ENCODE data around the gene TAS2R41. TPM values are rescaled to one million over a fixed set of nuclear protein-coding genes. Genes with fewer than 3 reads are reported as not detected.

The TAS2R41 gene
- total and polyA plus RNA-seq, 2 of the 13 experiments (the other 11 are each of a cell fraction or from before 2014, with no cell fraction given), result not detected

- Histone ChIP-seq H3K27me3 (ENCODE audit: control insufficient read depth in 1 of 2, insufficient read depth in 2 of 2, low read length in 2 of 2) (no peaks in the 10 kb centered on the region), H3K9ac (ENCODE audit: insufficient read depth, low read depth, low read length) (no peak overlapping the region), H3K9me3 (ENCODE audit: low read length) (no peaks in the 10 kb centered on the region), H3K4me1 (ENCODE audit: insufficient read depth, low read length) (no peaks in the 10 kb centered on the region), H3K79me2 (ENCODE audit: insufficient read depth, low read length) (no peaks in the 10 kb centered on the region), H3K36me3 (replicated peaks in 1 of 2; ENCODE audit: control insufficient read depth in 1 of 2, insufficient read depth in 2 of 2, low read length in 2 of 2) (no peaks in the 10 kb centered on the region), H3K4me3 (replicated peaks in 1 of 3; ENCODE audit: insufficient read depth in 1 of 3, low read depth in 2 of 3, low read length in 3 of 3) (no peak overlapping the region), H2AFZ (ENCODE audit: low read length) (no peak overlapping the region), H3K27ac (ENCODE audit: extremely low read length, insufficient read depth, low read length) (no peak overlapping the region), H3K4me2 (ENCODE audit: low read depth, low read length) (no peak overlapping the region), H4K20me1 (ENCODE audit: insufficient read depth, low read length) (no peaks in the 10 kb centered on the region)
- in situ Hi-C loops (cut with HindIII; ENCODE audit: extremely low pct_ligation_motif_present, low pct_unique_long_range_greater_than_20kb) (no loop called here), intact Hi-C loops (cut with micrococcal nuclease; ENCODE audit: unreplicated experiment) (no loop called here)
- no peak for ATAC-seq
- TF ChIP-seq HMG20A (CRISPR knock-in tag; IDR thresholded peaks at IDR 0.05; ENCODE audit: borderline replicate concordance) (no peak), RORA (CRISPR knock-in tag; IDR thresholded peaks at IDR 0.05) (no peak), CBX5 (CRISPR knock-in tag; IDR thresholded peaks at IDR 0.05; ENCODE audit: borderline replicate concordance) (no peak), IRF2 (CRISPR knock-in tag; IDR thresholded peaks at IDR 0.05) (no peak), NCOA1 (CRISPR knock-in tag; IDR thresholded peaks at IDR 0.05) (no peak), TFDP1 (CRISPR knock-in tag; IDR thresholded peaks at IDR 0.05; ENCODE audit: borderline replicate concordance) (no peak), ZNF17 (CRISPR knock-in tag; IDR thresholded peaks at IDR 0.05) (no peak), NR2C2 (CRISPR knock-in tag; IDR thresholded peaks at IDR 0.05; ENCODE audit: borderline replicate concordance) (no peak), RARG (CRISPR knock-in tag; IDR thresholded peaks at IDR 0.05; ENCODE audit: low read depth) (no peak)
- ChIA-PET POLR2A (no interaction called here), CTCF (ENCODE audit: low intra/inter-chr PET ratio, low total read pairs) (no interaction called here)
- no peak for DNase-seq (ENCODE audit: low spot score)
- FAIRE-seq, result no peak
- 0% methylated on average over 2 of the region's 2 CpGs for WGBS (ENCODE audit: low lambda C conversion rate)
- no TSS peak for BruUV-seq (replicated peaks)
Measured at GRCh38 chr7:143455491-143455890, 22.2 kb upstream of the TAS2R41 start.

- WGBS (ENCODE audit: low lambda C conversion rate), result 47% methylated on average over 4 of the region's 4 CpGs
- intact Hi-C loops (cut with micrococcal nuclease; ENCODE audit: unreplicated experiment), result no loop called here
- Histone ChIP-seq H4K20me1 (ENCODE audit: insufficient read depth, low read length) (no peaks in the 10 kb centered on the region), H3K4me3 (replicated peaks in 1 of 3; ENCODE audit: insufficient read depth in 1 of 3, low read depth in 2 of 3, low read length in 3 of 3) (no peak overlapping the region), H3K36me3 (replicated peaks in 1 of 2; ENCODE audit: control insufficient read depth in 1 of 2, insufficient read depth in 2 of 2, low read length in 2 of 2) (no peaks in the 10 kb centered on the region), H2AFZ (ENCODE audit: low read length) (no peak overlapping the region), H3K9ac (ENCODE audit: insufficient read depth, low read depth, low read length) (no peak overlapping the region), H3K27ac (ENCODE audit: extremely low read length, insufficient read depth, low read length) (no peak overlapping the region), H3K79me2 (ENCODE audit: insufficient read depth, low read length) (no peaks in the 10 kb centered on the region), H3K4me1 (ENCODE audit: insufficient read depth, low read length) (no peaks in the 10 kb centered on the region), H3K9me3 (ENCODE audit: low read length) (no peaks in the 10 kb centered on the region), H3K4me2 (ENCODE audit: low read depth, low read length) (no peak overlapping the region), H3K27me3 (ENCODE audit: control insufficient read depth in 1 of 2, insufficient read depth in 2 of 2, low read length in 2 of 2) (no peaks in the 10 kb centered on the region)
- POLR2A ChIA-PET, result no interaction called here
- BruUV-seq (replicated peaks), result no TSS peak
- no peak for DNase-seq (ENCODE audit: low spot score)
- FAIRE-seq, result no peak
- in situ Hi-C loops (cut with HindIII; ENCODE audit: extremely low pct_ligation_motif_present, low pct_unique_long_range_greater_than_20kb), result no loop called here
- CTCF ChIA-PET (ENCODE audit: low intra/inter-chr PET ratio, low total read pairs), result no interaction called here
- no peak for ATAC-seq
- TF ChIP-seq, protein P1, sequence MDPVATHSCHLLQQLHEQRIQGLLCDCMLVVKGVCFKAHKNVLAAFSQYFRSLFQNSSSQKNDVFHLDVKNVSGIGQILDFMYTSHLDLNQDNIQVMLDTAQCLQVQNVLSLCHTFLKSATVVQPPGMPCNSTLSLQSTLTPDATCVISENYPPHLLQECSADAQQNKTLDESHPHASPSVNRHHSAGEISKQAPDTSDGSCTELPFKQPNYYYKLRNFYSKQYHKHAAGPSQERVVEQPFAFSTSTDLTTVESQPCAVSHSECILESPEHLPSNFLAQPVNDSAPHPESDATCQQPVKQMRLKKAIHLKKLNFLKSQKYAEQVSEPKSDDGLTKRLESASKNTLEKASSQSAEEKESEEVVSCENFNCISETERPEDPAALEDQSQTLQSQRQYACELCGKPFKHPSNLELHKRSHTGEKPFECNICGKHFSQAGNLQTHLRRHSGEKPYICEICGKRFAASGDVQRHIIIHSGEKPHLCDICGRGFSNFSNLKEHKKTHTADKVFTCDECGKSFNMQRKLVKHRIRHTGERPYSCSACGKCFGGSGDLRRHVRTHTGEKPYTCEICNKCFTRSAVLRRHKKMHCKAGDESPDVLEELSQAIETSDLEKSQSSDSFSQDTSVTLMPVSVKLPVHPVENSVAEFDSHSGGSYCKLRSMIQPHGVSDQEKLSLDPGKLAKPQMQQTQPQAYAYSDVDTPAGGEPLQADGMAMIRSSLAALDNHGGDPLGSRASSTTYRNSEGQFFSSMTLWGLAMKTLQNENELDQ (CRISPR knock-in tag; IDR thresholded peaks at IDR 0.05; ENCODE audit: borderline replicate concordance), result no peak
- TF ChIP-seq, protein P2, sequence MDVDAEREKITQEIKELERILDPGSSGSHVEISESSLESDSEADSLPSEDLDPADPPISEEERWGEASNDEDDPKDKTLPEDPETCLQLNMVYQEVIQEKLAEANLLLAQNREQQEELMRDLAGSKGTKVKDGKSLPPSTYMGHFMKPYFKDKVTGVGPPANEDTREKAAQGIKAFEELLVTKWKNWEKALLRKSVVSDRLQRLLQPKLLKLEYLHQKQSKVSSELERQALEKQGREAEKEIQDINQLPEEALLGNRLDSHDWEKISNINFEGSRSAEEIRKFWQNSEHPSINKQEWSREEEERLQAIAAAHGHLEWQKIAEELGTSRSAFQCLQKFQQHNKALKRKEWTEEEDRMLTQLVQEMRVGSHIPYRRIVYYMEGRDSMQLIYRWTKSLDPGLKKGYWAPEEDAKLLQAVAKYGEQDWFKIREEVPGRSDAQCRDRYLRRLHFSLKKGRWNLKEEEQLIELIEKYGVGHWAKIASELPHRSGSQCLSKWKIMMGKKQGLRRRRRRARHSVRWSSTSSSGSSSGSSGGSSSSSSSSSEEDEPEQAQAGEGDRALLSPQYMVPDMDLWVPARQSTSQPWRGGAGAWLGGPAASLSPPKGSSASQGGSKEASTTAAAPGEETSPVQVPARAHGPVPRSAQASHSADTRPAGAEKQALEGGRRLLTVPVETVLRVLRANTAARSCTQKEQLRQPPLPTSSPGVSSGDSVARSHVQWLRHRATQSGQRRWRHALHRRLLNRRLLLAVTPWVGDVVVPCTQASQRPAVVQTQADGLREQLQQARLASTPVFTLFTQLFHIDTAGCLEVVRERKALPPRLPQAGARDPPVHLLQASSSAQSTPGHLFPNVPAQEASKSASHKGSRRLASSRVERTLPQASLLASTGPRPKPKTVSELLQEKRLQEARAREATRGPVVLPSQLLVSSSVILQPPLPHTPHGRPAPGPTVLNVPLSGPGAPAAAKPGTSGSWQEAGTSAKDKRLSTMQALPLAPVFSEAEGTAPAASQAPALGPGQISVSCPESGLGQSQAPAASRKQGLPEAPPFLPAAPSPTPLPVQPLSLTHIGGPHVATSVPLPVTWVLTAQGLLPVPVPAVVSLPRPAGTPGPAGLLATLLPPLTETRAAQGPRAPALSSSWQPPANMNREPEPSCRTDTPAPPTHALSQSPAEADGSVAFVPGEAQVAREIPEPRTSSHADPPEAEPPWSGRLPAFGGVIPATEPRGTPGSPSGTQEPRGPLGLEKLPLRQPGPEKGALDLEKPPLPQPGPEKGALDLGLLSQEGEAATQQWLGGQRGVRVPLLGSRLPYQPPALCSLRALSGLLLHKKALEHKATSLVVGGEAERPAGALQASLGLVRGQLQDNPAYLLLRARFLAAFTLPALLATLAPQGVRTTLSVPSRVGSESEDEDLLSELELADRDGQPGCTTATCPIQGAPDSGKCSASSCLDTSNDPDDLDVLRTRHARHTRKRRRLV (CRISPR knock-in tag; IDR thresholded peaks at IDR 0.05), result no peak
- no peak for TF ChIP-seq ZNF678 (CRISPR knock-in tag; IDR thresholded peaks at IDR 0.05)
Measured at GRCh38 chr7:143455942-143456341, 21.7 kb upstream of the TAS2R41 start.
